GM23338 (cell line): Measurements from ENCODE around the gene GJB5.

Source experiments
- CREB1 ChIP-seq: fragments of 250-450 bp; sonication (Bioruptor Pico); IDR thresholded peaks from 2 replicates; pipeline ENCODE4 v1.5.0; 2020; ENCODE audit warnings: low read depth, mild to moderate bottlenecking, moderate library complexity
- CTCF ChIP-seq, 2 experiments: fragments of 200-600 bp in 1 of 2; sonication (generic) in 1 of 2; conservative IDR thresholded peaks; 2 replicates each; pipeline versions ENCODE4 v1.5.1 to v1.6.1; 2016 to 2017; ENCODE audit warnings: antibody characterized with exemption in 2 of 2, low read depth in 2 of 2, mild to moderate bottlenecking in 2 of 2, moderate library complexity in 1 of 2
- ETS1 ChIP-seq: IDR thresholded peaks from 2 replicates; pipeline ENCODE4 v1.6.1; 2016; ENCODE audit warnings: antibody characterized with exemption
- EZH2 ChIP-seq: fragments of 200-600 bp; sonication (generic); IDR thresholded peaks from one replicate; pipeline ENCODE4 v1.8.0; 2017; ENCODE audit warnings: antibody characterized with exemption, mild to moderate bottlenecking, low read depth; ENCODE audit not compliant: unreplicated experiment
- EZH2phosphoT487 ChIP-seq: fragments of 200-600 bp; sonication (generic); IDR thresholded peaks from one replicate; pipeline ENCODE4 v1.8.1; 2018; ENCODE audit warnings: antibody characterized with exemption; ENCODE audit not compliant: unreplicated experiment
- JUNB ChIP-seq: IDR thresholded peaks from one replicate; pipeline ENCODE4 v1.6.1; 2016; ENCODE audit warnings: antibody characterized with exemption; ENCODE audit not compliant: unreplicated experiment
- NANOG ChIP-seq: IDR thresholded peaks from 2 replicates; pipeline ENCODE4 v1.6.1; 2016; ENCODE audit warnings: antibody characterized with exemption, borderline replicate concordance
- POLR2AphosphoS5 ChIP-seq: IDR thresholded peaks from 2 replicates; pipeline ENCODE4 v1.6.1; 2016; ENCODE audit warnings: antibody characterized with exemption, low read depth
- TF ChIP-seq, protein P1 (sequence below): IDR thresholded peaks from one replicate; pipeline ENCODE4 v1.6.1; 2018; ENCODE audit warnings: antibody characterized with exemption; ENCODE audit not compliant: unreplicated experiment

GRCh38 chr1:34779526-34779925, 24.7 kb downstream of the GJB5 start:
- TF ChIP-seq CTCF (conservative IDR thresholded peaks at IDR 0.05; ENCODE audit: low read depth in 2 of 2) (no peak), EZH2 (no peak), JUNB (no peak), CREB1 (no peak), POLR2AphosphoS5 (no peak), ETS1 (no peak), EZH2phosphoT487 (no peak), NANOG (no peak)
- TF ChIP-seq, protein P1, sequence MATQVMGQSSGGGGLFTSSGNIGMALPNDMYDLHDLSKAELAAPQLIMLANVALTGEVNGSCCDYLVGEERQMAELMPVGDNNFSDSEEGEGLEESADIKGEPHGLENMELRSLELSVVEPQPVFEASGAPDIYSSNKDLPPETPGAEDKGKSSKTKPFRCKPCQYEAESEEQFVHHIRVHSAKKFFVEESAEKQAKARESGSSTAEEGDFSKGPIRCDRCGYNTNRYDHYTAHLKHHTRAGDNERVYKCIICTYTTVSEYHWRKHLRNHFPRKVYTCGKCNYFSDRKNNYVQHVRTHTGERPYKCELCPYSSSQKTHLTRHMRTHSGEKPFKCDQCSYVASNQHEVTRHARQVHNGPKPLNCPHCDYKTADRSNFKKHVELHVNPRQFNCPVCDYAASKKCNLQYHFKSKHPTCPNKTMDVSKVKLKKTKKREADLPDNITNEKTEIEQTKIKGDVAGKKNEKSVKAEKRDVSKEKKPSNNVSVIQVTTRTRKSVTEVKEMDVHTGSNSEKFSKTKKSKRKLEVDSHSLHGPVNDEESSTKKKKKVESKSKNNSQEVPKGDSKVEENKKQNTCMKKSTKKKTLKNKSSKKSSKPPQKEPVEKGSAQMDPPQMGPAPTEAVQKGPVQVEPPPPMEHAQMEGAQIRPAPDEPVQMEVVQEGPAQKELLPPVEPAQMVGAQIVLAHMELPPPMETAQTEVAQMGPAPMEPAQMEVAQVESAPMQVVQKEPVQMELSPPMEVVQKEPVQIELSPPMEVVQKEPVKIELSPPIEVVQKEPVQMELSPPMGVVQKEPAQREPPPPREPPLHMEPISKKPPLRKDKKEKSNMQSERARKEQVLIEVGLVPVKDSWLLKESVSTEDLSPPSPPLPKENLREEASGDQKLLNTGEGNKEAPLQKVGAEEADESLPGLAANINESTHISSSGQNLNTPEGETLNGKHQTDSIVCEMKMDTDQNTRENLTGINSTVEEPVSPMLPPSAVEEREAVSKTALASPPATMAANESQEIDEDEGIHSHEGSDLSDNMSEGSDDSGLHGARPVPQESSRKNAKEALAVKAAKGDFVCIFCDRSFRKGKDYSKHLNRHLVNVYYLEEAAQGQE, result no peak
